ENCODE results near the gene ABLIM1.
"Not testable (repeated sequence)": the region's sequence is repeated elsewhere in the genome, so short reads cannot be mapped to it uniquely, and the experiment has no call there.

DNA sequence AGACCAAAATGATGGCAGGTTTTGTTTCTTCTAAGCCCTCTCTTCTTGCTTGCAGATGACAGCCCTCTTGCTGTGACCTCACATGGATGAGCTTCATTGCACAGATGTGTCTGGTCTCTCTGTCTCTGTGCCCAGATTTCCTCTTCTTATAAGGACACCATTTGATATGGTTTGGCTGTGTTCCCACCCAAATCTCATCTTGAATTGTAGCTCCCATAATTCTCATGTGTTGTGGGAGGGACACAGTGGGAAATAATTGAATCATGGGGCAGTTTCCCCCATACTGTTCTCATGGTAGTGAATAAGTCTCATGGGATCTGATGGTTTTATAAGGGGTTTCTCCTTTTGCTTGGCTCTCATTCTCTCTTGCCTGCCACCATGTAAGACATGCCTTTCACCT, 38.2 kb upstream of the ABLIM1 start:
- TF ChIP-seq, protein P1, sequence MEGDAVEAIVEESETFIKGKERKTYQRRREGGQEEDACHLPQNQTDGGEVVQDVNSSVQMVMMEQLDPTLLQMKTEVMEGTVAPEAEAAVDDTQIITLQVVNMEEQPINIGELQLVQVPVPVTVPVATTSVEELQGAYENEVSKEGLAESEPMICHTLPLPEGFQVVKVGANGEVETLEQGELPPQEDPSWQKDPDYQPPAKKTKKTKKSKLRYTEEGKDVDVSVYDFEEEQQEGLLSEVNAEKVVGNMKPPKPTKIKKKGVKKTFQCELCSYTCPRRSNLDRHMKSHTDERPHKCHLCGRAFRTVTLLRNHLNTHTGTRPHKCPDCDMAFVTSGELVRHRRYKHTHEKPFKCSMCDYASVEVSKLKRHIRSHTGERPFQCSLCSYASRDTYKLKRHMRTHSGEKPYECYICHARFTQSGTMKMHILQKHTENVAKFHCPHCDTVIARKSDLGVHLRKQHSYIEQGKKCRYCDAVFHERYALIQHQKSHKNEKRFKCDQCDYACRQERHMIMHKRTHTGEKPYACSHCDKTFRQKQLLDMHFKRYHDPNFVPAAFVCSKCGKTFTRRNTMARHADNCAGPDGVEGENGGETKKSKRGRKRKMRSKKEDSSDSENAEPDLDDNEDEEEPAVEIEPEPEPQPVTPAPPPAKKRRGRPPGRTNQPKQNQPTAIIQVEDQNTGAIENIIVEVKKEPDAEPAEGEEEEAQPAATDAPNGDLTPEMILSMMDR (IDR thresholded peaks at IDR 0.05) = not testable (repeated sequence)
- TF ChIP-seq POLR2A (IDR thresholded peaks at IDR 0.05) = not testable (repeated sequence)
